ENCODE data around the gene LGALS14. TPM values are rescaled to one million over a fixed set of nuclear protein-coding genes. Genes with fewer than 3 reads are reported as not detected.
"Not testable (repeated sequence)": the region's sequence is repeated elsewhere in the genome, so short reads cannot be mapped to it uniquely, and the experiment has no call there.

LGALS14 gene
- total RNA-seq, result 1 to 10 TPM; 4.3 to 9.5 TPM

GRCh38 chr19:39704181-39705044 lies at the start of gene LGALS14:
TSS of gene LGALS14 (plus strand) at chr19:39704481. CDS start at chr19:39704529, 48 bp downstream.
- H3K4me3 Mint-ChIP-seq, result peak within 1 kb of the TSS; percentile 65 to 83
- peaks cover 7 to 8% of the 10 kb centered on the region in 2 donors for H3K36me3 Mint-ChIP-seq (ENCODE audit: insufficient read depth in 2 of 2)
- peaks cover 19% of the 10 kb centered on the region for H3K27me3 Mint-ChIP-seq (ENCODE audit: low read depth)
- H3K4me1 Mint-ChIP-seq (ENCODE audit: low read depth), result peaks cover 39% of the 10 kb centered on the region
- DNase-seq (peak; percentile 46 to 49), ATAC-seq (replicated peaks in 1 of 2) (peak; percentile 83 to 89)
- peaks cover 0 to 2% of the 10 kb centered on the region in 2 donors for H3K9me3 Mint-ChIP-seq
- H3K27ac Mint-ChIP-seq, result peak within 1 kb of the TSS; percentile 53

- DNase-seq (no peak), ATAC-seq (replicated peaks in 1 of 2) (no peak)
- Mint-ChIP-seq H3K27ac (no peak within 1 kb of the TSS), H3K36me3 (ENCODE audit: insufficient read depth in 2 of 2) (no peaks in the 10 kb centered on the region), H3K4me1 (ENCODE audit: low read depth) (no peaks in the 10 kb centered on the region), H3K27me3 (ENCODE audit: low read depth) (peaks cover 55% of the 10 kb centered on the region), H3K4me3 (no peak within 1 kb of the TSS), H3K9me3 (no peaks in the 10 kb centered on the region)
These were observed 48.7 kb upstream of the LGALS14 start, which contains the start of gene LGALS16 for GRCh38 chr19:39655613-39656012. TSS of gene LGALS16 (plus strand) at chr19:39655913. CDS start at chr19:39655962, 49 bp downstream.

GRCh38 chr19:39659791-39660190 lies 44.5 kb upstream of the LGALS14 start:
- H3K9me3 Mint-ChIP-seq, result no peaks in the 10 kb centered on the region
- no peak overlapping the region for H3K27ac Mint-ChIP-seq
- H3K27me3 Mint-ChIP-seq (ENCODE audit: low read depth), result peaks cover 22% of the 10 kb centered on the region
- no peak overlapping the region for H3K4me3 Mint-ChIP-seq
- peaks cover 7% of the 10 kb centered on the region for H3K4me1 Mint-ChIP-seq (ENCODE audit: low read depth)
- H3K36me3 Mint-ChIP-seq (ENCODE audit: insufficient read depth in 2 of 2), result no peaks in the 10 kb centered on the region
- ATAC-seq (replicated peaks in 1 of 2) (no peak), DNase-seq (no peak)

- H3K4me1 Mint-ChIP-seq (ENCODE audit: low read depth), result peaks cover 7% of the 10 kb centered on the region
- H3K27ac Mint-ChIP-seq, result no peak overlapping the region
- ATAC-seq (replicated peaks in 1 of 2) (no peak), DNase-seq (no peak)
- H3K36me3 Mint-ChIP-seq (ENCODE audit: insufficient read depth in 2 of 2), result peaks cover 0 to 1% of the 10 kb centered on the region in 2 donors
- peaks cover 18% of the 10 kb centered on the region for H3K27me3 Mint-ChIP-seq (ENCODE audit: low read depth)
- H3K9me3 Mint-ChIP-seq, result peaks cover 0 to 2% of the 10 kb centered on the region in 2 donors
- no peak overlapping the region for H3K4me3 Mint-ChIP-seq
These were observed 43.6 kb upstream of the LGALS14 start for GRCh38 chr19:39660661-39661060.

- H3K36me3 Mint-ChIP-seq (ENCODE audit: insufficient read depth in 2 of 2), result peaks cover 0 to 1% of the 10 kb centered on the region in 2 donors
- peaks cover 7% of the 10 kb centered on the region for H3K4me1 Mint-ChIP-seq (ENCODE audit: low read depth)
These were observed 42.7 kb upstream of the LGALS14 start for GRCh38 chr19:39661565-39661964.

GRCh38 chr19:39669860-39670259 lies 34.4 kb upstream of the LGALS14 start:
- H3K4me1 Mint-ChIP-seq (ENCODE audit: low read depth), result peaks cover 15% of the 10 kb centered on the region

More at GRCh38 chr19:39661565-39661964, 42.7 kb upstream of the LGALS14 start:
- Mint-ChIP-seq H3K27me3 (ENCODE audit: low read depth) (peaks cover 10% of the 10 kb centered on the region), H3K4me3 (no peak overlapping the region), H3K9me3 (peaks cover 0 to 2% of the 10 kb centered on the region in 2 donors), H3K27ac (no peak overlapping the region)
- DNase-seq (no peak), ATAC-seq (replicated peaks in 1 of 2) (peak; percentile 59 to 75)

GRCh38 chr19:39670998-39671397 lies 33.3 kb upstream of the LGALS14 start:
- H3K36me3 Mint-ChIP-seq (ENCODE audit: insufficient read depth in 2 of 2), result no peaks in the 10 kb centered on the region
- peaks cover 34% of the 10 kb centered on the region for H3K27me3 Mint-ChIP-seq (ENCODE audit: low read depth)
- no peak overlapping the region for H3K27ac Mint-ChIP-seq
- H3K9me3 Mint-ChIP-seq, result no peaks in the 10 kb centered on the region
- no peak overlapping the region for H3K4me3 Mint-ChIP-seq
- ATAC-seq (replicated peaks in 1 of 2) (no peak), DNase-seq (no peak)
- peaks cover 26% of the 10 kb centered on the region for H3K4me1 Mint-ChIP-seq (ENCODE audit: low read depth)

More at GRCh38 chr19:39669860-39670259, 34.4 kb upstream of the LGALS14 start:
- H3K27me3 Mint-ChIP-seq (ENCODE audit: low read depth), result peaks cover 34% of the 10 kb centered on the region
- H3K27ac Mint-ChIP-seq; H3K9me3 Mint-ChIP-seq; H3K4me3 Mint-ChIP-seq; ATAC-seq (replicated peaks in 1 of 2); DNase-seq; H3K36me3 Mint-ChIP-seq (ENCODE audit: insufficient read depth in 2 of 2): not testable (repeated sequence)

GRCh38 chr19:39671739-39672363 lies 32.4 kb upstream of the LGALS14 start:
- Mint-ChIP-seq H3K36me3 (ENCODE audit: insufficient read depth in 2 of 2) (no peaks in the 10 kb centered on the region), H3K4me3 (no peak overlapping the region), H3K9me3 (no peaks in the 10 kb centered on the region), H3K4me1 (ENCODE audit: low read depth) (peaks cover 35% of the 10 kb centered on the region), H3K27me3 (ENCODE audit: low read depth) (peaks cover 32% of the 10 kb centered on the region), H3K27ac (no peak overlapping the region)
- DNase-seq (peak; percentile 51 to 67), ATAC-seq (replicated peaks in 1 of 2) (peak; percentile 43 to 48)

- no peak overlapping the region for H3K4me3 Mint-ChIP-seq
- ATAC-seq (replicated peaks in 1 of 2) (no peak), DNase-seq (no peak)
These were observed 31.8 kb upstream of the LGALS14 start for GRCh38 chr19:39672473-39672872.

GRCh38 chr19:39673862-39674261 lies 30.4 kb upstream of the LGALS14 start:
- ATAC-seq (replicated peaks in 1 of 2); H3K9me3 Mint-ChIP-seq; DNase-seq; H3K36me3 Mint-ChIP-seq (ENCODE audit: insufficient read depth in 2 of 2); H3K4me3 Mint-ChIP-seq; H3K27ac Mint-ChIP-seq: not testable (repeated sequence)
- Mint-ChIP-seq H3K4me1 (ENCODE audit: low read depth) (peaks cover 46% of the 10 kb centered on the region), H3K27me3 (ENCODE audit: low read depth) (peaks cover 21% of the 10 kb centered on the region)

More at GRCh38 chr19:39672473-39672872, 31.8 kb upstream of the LGALS14 start:
- Mint-ChIP-seq H3K4me1 (ENCODE audit: low read depth) (peaks cover 35% of the 10 kb centered on the region), H3K36me3 (ENCODE audit: insufficient read depth in 2 of 2) (no peaks in the 10 kb centered on the region), H3K27ac (no peak overlapping the region), H3K27me3 (ENCODE audit: low read depth) (peaks cover 26% of the 10 kb centered on the region), H3K9me3 (no peaks in the 10 kb centered on the region)

- Mint-ChIP-seq H3K27ac (peak overlapping the region; percentile 81), H3K4me1 (ENCODE audit: low read depth) (peaks cover 66% of the 10 kb centered on the region), H3K36me3 (ENCODE audit: insufficient read depth in 2 of 2) (no peaks in the 10 kb centered on the region), H3K4me3 (peak overlapping the region; percentile 63 to 76), H3K27me3 (ENCODE audit: low read depth) (peaks cover 13% of the 10 kb centered on the region), H3K9me3 (no peaks in the 10 kb centered on the region)
- peak; percentile 64 to 66 for ATAC-seq (replicated peaks in 1 of 2)
- DNase-seq, result peak; percentile 46 to 55
These were observed 28.3 kb upstream of the LGALS14 start for GRCh38 chr19:39676004-39676403.

GRCh38 chr19:39677961-39678889 lies 26.1 kb upstream of the LGALS14 start:
- Mint-ChIP-seq H3K27me3 (ENCODE audit: low read depth) (no peaks in the 10 kb centered on the region), H3K27ac (peak overlapping the region; percentile 98), H3K4me3 (peak overlapping the region; percentile 79 to 85), H3K4me1 (ENCODE audit: low read depth) (peaks cover 51% of the 10 kb centered on the region), H3K9me3 (no peaks in the 10 kb centered on the region), H3K36me3 (ENCODE audit: insufficient read depth in 2 of 2) (peaks cover 0 to 3% of the 10 kb centered on the region in 2 donors)
- no peak for ATAC-seq (replicated peaks in 1 of 2)
- no peak for DNase-seq
